Measurements from ENCODE around the gene FAF1. TPM values are rescaled to one million over a fixed set of nuclear protein-coding genes. Genes with fewer than 3 reads are reported as not detected.

Gene FAF1
- total RNA-seq, 1 experiment from 2014 or later = 78.7 TPM

DNA sequence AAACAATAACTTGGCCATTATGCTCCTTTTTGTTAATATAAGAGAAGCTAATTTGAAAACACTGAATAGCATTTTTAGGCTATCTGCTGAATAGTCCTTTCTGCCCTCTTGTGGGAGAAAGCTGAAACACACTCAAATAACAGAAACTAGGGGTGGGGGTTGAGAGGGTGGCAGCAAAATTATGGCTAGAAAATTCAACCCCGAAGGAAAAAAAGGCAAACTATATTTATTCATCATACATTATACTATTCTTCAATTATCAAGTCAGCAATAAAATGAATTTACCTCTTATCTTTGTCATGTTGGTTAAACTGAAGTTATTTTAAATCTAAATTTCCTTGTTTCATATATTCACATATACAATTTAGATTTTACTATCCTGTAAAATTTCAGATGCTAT lies 255.9 kb downstream of the FAF1 start:
- intact Hi-C loops (cut with micrococcal nuclease; ENCODE audit: unreplicated experiment) = loop anchor here (1.0 kb wide), 1 partner anchor 84 kb away; no protein-coding TSS in a partner anchor
- H3K4me1 ChIP-seq = no peaks in the 10 kb centered on the region
- no peak overlapping the region for H3K4me3 ChIP-seq (ENCODE audit: low read depth, low read length)
- Mint-ChIP-seq H3K4me1 (ENCODE audit: low read depth, unreplicated experiment) (no peaks in the 10 kb centered on the region), H3K4me3 (ENCODE audit: unreplicated experiment) (no peak overlapping the region), H3K9me3 (ENCODE audit: unreplicated experiment) (no peaks in the 10 kb centered on the region), H3K27ac (ENCODE audit: unreplicated experiment) (no peak overlapping the region), H3K27me3 (ENCODE audit: insufficient read depth, unreplicated experiment) (no peaks in the 10 kb centered on the region), H3K36me3 (ENCODE audit: insufficient read depth, unreplicated experiment) (peaks cover 9% of the 10 kb centered on the region)
- ChIA-PET POLR2A (no interaction called here), CTCF (interaction anchor here (1.1 to 1.3 kb wide), 2 partner anchors 10 to 83 kb away, joined by 4 to 15 read pairs; no protein-coding TSS in a partner anchor)
- H3K9me3 ChIP-seq = no peaks in the 10 kb centered on the region
- peak in 1 of 2 experiments; percentile 47 for DNase-seq
- no peaks in the 10 kb centered on the region for H3K27me3 ChIP-seq (replicated peaks; ENCODE audit: control insufficient read depth, insufficient read depth, low read length)
- no TSS peak for BruUV-seq (replicated peaks)
- no peaks in the 10 kb centered on the region for H3K36me3 ChIP-seq (ENCODE audit: control insufficient read depth, insufficient read depth, low read length)
- TF ChIP-seq, protein P1, sequence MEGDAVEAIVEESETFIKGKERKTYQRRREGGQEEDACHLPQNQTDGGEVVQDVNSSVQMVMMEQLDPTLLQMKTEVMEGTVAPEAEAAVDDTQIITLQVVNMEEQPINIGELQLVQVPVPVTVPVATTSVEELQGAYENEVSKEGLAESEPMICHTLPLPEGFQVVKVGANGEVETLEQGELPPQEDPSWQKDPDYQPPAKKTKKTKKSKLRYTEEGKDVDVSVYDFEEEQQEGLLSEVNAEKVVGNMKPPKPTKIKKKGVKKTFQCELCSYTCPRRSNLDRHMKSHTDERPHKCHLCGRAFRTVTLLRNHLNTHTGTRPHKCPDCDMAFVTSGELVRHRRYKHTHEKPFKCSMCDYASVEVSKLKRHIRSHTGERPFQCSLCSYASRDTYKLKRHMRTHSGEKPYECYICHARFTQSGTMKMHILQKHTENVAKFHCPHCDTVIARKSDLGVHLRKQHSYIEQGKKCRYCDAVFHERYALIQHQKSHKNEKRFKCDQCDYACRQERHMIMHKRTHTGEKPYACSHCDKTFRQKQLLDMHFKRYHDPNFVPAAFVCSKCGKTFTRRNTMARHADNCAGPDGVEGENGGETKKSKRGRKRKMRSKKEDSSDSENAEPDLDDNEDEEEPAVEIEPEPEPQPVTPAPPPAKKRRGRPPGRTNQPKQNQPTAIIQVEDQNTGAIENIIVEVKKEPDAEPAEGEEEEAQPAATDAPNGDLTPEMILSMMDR (IDR thresholded peaks at IDR 0.05; ENCODE audit: insufficient read depth in 1 of 2, low read depth in 1 of 2, low read length in 1 of 2, severe bottlenecking in 1 of 2, unreplicated experiment in 1 of 2) = peak; percentile 51 to 70

DNA sequence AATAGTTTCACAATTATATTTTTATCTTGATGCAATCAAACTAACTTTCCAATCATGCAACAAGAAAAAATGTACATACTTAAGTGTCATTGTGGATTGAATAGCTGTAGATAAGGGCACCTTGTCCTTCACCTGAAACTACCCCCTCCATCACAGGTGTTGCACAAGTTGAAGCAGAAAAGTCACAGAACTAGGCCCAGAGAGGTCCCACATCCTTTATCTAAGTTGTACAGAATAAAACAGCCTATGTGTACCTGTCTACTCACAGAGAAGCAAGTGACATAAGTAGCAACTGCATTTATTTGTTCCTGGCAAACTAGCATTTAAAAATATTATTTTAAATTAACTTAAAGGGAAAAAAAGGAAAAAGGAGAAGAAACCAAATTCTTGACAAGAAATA lies 256.8 kb downstream of the FAF1 start:
- H3K4me3 ChIP-seq (ENCODE audit: low read depth, low read length) = no peak overlapping the region
- CTCF ChIA-PET = no interaction called here
- BruUV-seq (replicated peaks) = no TSS peak
- POLR2A ChIA-PET = no interaction called here
- Mint-ChIP-seq H3K36me3 (ENCODE audit: insufficient read depth, unreplicated experiment) (peaks cover 9% of the 10 kb centered on the region), H3K9me3 (ENCODE audit: unreplicated experiment) (no peaks in the 10 kb centered on the region), H3K27me3 (ENCODE audit: insufficient read depth, unreplicated experiment) (no peaks in the 10 kb centered on the region), H3K4me1 (ENCODE audit: low read depth, unreplicated experiment) (no peaks in the 10 kb centered on the region), H3K4me3 (ENCODE audit: unreplicated experiment) (no peak overlapping the region), H3K27ac (ENCODE audit: unreplicated experiment) (no peak overlapping the region)
- DNase-seq = no peak
- no peaks in the 10 kb centered on the region for H3K27me3 ChIP-seq (replicated peaks; ENCODE audit: control insufficient read depth, insufficient read depth, low read length)
- no peaks in the 10 kb centered on the region for H3K4me1 ChIP-seq
- TF ChIP-seq, protein P1 (IDR thresholded peaks at IDR 0.05; ENCODE audit: insufficient read depth in 1 of 2, low read depth in 1 of 2, low read length in 1 of 2, severe bottlenecking in 1 of 2, unreplicated experiment in 1 of 2) = no peak
- no peaks in the 10 kb centered on the region for H3K9me3 ChIP-seq
- intact Hi-C loops (cut with micrococcal nuclease; ENCODE audit: unreplicated experiment) = no loop called here
- no peaks in the 10 kb centered on the region for H3K36me3 ChIP-seq (ENCODE audit: control insufficient read depth, insufficient read depth, low read length)

DNA sequence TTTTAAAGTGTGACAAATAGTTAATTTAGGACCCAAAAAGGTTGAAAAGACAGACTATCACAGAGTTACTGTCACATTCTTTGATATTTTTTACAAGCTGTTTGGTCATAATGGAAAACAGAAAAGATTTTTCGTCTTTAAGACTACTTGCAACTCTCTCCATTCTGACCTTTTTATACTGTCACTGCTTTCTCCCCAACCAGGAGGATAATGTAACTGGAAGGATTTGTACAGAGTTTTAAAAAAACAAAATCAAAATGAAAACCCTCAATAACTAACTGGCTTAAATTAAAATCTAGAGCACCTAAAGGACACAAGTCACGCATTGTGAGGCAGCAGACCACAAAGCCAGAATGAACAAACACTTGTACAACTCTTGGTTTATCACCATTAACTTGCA lies 257.7 kb downstream of the FAF1 start:
- BruUV-seq (replicated peaks) = no TSS peak
- POLR2A ChIA-PET = no interaction called here
- no peaks in the 10 kb centered on the region for H3K9me3 Mint-ChIP-seq (ENCODE audit: unreplicated experiment)

More for the DNA sequence above, 257.7 kb downstream of the FAF1 start:
- peaks cover 5% of the 10 kb centered on the region for H3K4me1 Mint-ChIP-seq (ENCODE audit: low read depth, unreplicated experiment)
- H3K4me3 ChIP-seq (ENCODE audit: low read depth, low read length) = no peak overlapping the region
- H3K9me3 ChIP-seq = no peaks in the 10 kb centered on the region
- intact Hi-C loops (cut with micrococcal nuclease; ENCODE audit: unreplicated experiment) = no loop called here
- DNase-seq = no peak
- CTCF ChIA-PET = no interaction called here
- H3K27me3 ChIP-seq (replicated peaks; ENCODE audit: control insufficient read depth, insufficient read depth, low read length) = no peaks in the 10 kb centered on the region
- TF ChIP-seq, protein P1 (IDR thresholded peaks at IDR 0.05; ENCODE audit: insufficient read depth in 1 of 2, low read depth in 1 of 2, low read length in 1 of 2, severe bottlenecking in 1 of 2, unreplicated experiment in 1 of 2) = no peak
- H3K36me3 Mint-ChIP-seq (ENCODE audit: insufficient read depth, unreplicated experiment) = peaks cover 9% of the 10 kb centered on the region
- H3K36me3 ChIP-seq (ENCODE audit: control insufficient read depth, insufficient read depth, low read length) = no peaks in the 10 kb centered on the region
- H3K4me3 Mint-ChIP-seq (ENCODE audit: unreplicated experiment) = no peak overlapping the region
- H3K27me3 Mint-ChIP-seq (ENCODE audit: insufficient read depth, unreplicated experiment) = no peaks in the 10 kb centered on the region
- H3K4me1 ChIP-seq = no peaks in the 10 kb centered on the region
- no peak overlapping the region for H3K27ac Mint-ChIP-seq (ENCODE audit: unreplicated experiment)
